Fibroblast of the conjunctiva (primary cell): ENCODE data around the gene KDM8.
"Not testable (repeated sequence)": the region's sequence is repeated elsewhere in the genome, so short reads cannot be mapped to it uniquely, and the experiment has no call there.

Source experiments
- DNase-seq: peaks from one replicate; pipeline ENCODE4 v3.0.0-alpha.2; 2010; ENCODE audit warnings: low read depth

KDM8 gene

GRCh38 chr16:27191352-27191924 is 11.9 kb upstream of the KDM8 start:
- DNase-seq = no peak

DNA sequence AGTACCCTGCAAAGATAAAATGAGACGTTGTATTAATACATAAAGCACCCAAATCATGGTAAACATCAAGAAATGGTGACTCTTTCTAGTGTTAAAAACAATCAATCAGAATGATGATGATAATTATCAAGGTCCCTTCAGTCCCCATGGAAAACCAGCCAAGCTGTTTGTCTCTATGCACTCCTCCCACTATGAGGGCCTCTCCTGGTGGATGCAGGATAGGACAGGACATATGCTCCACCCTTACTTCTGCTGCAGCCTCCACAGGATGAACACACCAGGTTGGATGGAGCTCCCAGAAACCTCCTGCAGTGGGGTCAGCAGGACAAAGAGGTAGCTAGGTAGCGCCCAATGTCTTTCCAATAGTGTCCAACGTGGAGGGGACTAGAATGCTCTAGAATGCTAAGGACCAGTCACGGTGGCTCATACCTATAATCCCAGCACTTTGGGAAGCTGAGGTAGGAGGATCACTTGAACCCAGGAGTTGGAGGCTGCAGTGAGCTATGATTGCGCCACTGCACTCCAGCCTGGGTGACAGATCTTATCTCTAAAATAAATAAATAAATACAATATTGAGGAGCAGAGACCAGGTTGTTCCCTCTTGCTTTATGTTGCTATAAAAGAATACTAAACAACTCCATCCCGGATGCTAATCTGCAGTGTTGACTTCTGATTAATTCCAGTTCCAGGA is 9.9 kb upstream of the KDM8 start:
- DNase-seq = no peak

DNA sequence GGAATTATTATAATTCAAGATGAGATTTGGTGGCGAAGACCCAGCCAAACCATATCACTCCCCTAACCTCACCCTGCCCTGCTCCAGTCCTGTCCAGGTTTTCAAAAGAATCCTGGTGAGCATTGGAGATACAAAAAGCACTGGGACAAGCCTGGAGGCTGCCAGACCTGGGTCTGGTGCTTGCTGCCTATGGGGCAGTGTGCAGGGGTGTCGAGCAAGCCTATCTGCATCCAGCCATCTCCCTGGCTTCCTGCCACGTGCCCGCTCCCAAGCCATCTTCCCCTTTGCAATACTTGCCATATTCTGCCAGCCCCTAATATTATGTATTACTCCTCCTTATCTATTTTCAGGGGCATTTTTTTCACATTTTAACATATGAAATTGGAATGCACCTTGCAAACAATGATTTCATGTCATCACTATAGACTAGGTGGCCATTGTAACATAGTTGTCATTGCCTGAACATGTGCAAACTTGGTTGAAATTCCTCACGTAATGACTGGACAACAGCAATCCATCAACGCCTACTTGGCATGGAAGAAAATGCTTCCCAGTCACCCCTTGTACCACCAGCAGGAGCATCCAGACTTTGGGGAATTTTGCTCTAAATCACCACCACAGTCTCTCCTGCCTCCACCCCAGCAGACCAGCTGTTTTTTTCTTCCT is 8.1 kb upstream of the KDM8 start:
- DNase-seq = no peak

GRCh38 chr16:27195941-27196595 is 7.3 kb upstream of the KDM8 start:
- DNase-seq = no peak

GRCh38 chr16:27197004-27197403 is 6.3 kb upstream of the KDM8 start:
- no peak for DNase-seq

GRCh38 chr16:27198451-27199234 is 4.7 kb upstream of the KDM8 start:
- no peak for DNase-seq

- DNase-seq = no peak
Measured at GRCh38 chr16:27199235-27199586, 4.1 kb upstream of the KDM8 start.

- no peak for DNase-seq
Measured at GRCh38 chr16:27199736-27200135, 3.6 kb upstream of the KDM8 start.

- DNase-seq = not testable (repeated sequence)
Measured at GRCh38 chr16:27200914-27201313, 2.4 kb upstream of the KDM8 start.

GRCh38 chr16:27202923-27203506 is 311 bp upstream of the KDM8 start:
- DNase-seq = peak; percentile 82

- DNase-seq = no peak
Measured at GRCh38 chr16:27204312-27204915, 1.1 kb downstream of the KDM8 start.

GRCh38 chr16:27205423-27206065 is 2.2 kb downstream of the KDM8 start:
- no peak for DNase-seq

GRCh38 chr16:27207121-27207520 is 3.8 kb downstream of the KDM8 start:
- DNase-seq = not testable (repeated sequence)

DNA sequence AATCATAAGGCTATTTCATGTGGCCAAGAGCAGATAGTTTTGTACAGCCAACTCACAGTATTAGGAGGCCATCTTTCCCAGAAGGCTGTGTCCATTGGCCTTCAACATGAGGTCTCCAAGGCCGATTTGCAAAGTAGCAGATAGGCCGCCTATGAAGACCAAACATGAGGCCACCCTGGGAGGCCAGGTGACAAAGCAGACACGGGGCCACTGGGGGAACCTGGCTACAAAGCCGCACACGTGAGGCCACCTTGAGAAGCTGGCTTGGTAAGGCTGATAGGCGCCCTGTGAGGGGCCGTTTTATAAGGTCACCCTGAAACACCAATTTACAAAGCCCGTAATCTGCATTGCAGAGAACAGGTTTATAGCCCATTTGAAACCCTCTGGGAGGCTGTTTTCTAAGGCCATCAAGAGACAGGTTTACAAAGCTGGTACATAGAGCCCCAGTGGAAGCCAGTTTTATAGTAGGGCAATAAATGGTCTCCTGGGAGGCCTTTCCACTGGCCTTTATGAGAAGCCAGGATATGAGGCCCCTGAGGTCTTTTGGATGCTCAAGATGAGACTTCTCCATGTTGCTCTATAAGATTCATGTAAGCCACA is 4.9 kb downstream of the KDM8 start:
- DNase-seq = no peak

DNA sequence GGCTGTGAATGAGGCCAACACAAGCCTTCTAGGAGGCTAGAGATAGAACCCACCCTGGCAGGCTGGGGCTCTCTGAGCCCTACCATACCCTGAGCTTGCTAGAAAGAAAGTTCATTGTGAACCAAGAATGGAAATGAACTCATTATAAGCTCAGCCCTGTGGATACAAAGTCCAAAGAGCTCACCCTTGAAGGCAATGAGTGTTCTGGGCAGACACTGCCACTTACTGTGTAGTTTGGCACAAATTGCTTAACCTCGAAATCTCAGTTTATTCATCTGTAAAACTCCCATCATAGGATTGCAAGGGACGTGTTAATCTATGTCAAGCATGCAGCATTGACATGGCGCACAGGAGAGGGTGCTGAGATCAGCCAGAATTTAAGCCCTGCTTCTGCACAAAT is 5.5 kb downstream of the KDM8 start:
- no peak for DNase-seq

DNA sequence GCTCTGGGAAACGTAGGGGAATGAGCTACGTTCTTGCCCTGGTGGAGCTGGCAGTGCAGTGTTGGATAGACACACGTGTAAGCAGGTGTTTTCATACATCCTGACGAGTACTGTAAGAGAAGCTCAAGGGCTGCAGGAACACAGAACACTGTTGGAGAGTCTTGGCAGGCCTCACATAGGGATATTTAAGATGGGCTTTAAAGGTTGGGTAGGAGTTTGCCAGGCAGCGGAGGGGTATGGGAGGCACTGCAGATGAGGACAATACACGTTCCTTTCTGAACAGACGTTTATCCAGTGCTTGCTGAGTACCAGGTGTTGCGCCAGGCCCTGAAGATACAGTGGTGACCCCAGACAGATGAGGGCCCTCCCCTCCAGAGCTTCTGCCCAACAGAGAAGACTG is 6.3 kb downstream of the KDM8 start:
- DNase-seq = no peak

- DNase-seq = no peak
Measured at GRCh38 chr16:27210174-27210573, 6.8 kb downstream of the KDM8 start.

DNA sequence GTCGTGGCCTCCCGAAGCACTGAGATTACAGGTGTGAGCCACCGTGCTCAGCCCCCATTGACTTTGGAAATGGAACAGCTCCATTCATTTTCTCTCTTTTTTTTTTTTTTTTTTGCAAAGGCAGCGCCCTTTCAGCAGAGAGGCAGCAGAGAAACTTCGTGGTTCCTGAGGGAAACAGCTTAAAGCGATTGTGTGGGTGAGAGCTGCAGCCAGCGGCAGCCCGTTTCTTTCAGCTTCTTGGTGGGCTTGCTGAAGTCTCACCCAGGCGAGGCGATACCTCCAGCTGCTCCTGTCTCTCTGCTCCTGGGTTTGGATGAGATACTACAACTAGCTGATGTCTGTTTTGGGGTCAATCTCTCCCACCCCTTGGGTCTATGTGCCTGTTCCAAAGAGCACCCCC is 7.7 kb downstream of the KDM8 start:
- no peak for DNase-seq

GRCh38 chr16:27214084-27214961 is 11.0 kb downstream of the KDM8 start:
- DNase-seq = no peak

GRCh38 chr16:27215660-27216059 is 12.3 kb downstream of the KDM8 start:
- no peak for DNase-seq
